Dedifferentiated amniotic fluid mesenchymal stem cell (primary cell): ENCODE measurements around the gene PEX11B.
"Not testable (repeated sequence)": the region's sequence is repeated elsewhere in the genome, so short reads cannot be mapped to it uniquely, and the experiment has no call there.

Experiments used
- DNase-seq: peaks from one replicate; pipeline ENCODE4 v3.0.0-alpha.2; 2016; ENCODE audit errors: extremely low spot score

The PEX11B gene

GRCh38 chr1:145952903-145953302 is 34.4 kb upstream of the PEX11B start:
- DNase-seq, result no peak

- no peak for DNase-seq
Measured at GRCh38 chr1:145951526-145951925, 33.0 kb upstream of the PEX11B start.

DNA sequence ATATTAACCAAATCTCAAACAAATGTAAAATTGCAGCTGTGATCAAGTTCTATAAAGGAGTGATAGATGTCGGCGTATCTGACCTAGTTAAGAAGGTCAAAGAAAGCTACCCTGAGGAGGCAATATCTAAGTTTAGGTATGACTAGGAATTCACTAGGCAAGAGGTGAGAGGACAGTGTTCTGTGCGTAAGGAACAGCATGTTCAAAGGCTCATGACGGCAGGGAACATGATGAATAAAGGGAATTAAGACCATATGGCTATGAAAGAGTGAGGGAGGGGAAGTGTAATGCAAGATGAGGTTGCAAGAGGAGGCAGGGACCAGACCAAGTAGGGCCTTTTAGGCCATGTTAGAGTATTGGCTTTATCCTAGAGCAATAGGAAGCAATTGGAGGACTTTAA is 30.7 kb upstream of the PEX11B start:
- no peak for DNase-seq

DNA sequence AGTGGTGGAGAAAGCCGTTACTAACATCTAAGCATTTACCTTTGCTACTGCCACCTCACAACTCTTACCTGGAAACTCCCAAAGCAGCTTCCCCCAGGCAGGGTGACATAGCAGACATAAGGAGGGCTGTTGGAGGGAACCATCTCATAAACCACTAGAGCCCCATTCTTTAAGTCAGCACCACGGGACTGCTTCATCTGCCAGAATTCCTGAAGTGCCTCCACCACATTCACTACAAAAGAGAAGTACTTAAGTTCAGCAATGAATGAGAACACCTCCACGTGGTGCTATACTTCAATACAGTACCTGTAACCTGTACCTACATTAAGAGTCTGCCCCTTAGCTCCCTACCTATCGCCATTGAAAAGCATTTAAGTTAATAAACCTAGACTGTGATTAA is 29.0 kb upstream of the PEX11B start:
- no peak for DNase-seq

DNA sequence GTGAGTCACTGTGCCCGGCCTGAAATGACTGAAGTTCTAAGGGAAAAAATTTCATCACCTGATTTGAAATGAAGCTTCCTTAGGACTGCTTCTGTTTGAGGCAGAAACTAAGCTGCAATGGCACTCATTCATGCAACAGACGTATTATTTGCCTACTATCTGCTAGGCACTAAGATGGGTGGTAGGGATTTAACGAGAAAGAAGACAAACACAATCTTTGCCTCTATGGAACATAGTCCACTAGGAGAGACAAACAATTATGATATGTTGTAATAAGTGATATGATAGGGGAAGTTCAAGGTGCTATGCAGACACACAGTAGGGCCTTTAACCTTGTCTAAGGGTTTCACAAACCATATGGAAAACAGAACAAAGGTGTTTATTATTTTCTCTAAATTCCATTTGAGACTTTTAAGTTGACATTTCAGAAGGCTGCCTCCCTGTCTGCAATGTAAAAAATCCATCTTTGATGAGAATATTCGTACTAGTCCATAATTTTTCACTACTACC is 28.0 kb upstream of the PEX11B start:
- DNase-seq, result no peak

- no peak for DNase-seq
Measured at GRCh38 chr1:145944532-145944931, 26.0 kb upstream of the PEX11B start.

DNA sequence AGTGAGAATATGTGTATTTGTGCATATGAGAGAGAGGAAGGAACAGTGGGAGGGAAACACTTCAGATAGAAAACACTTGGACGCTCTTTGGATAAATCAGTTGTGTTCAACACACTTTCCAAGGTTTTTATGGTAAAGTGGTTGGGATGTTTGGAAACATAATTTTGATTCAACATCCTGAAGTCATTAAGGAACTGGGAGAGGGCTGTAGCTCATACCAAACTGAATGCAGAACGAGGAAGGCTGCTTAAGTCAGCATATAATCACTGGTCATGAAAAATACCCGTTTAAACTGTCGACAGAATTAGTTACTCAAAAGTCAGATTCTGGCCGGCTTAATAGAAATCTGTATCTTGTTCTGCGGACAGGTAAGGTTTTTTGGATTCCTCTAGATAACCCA is 24.4 kb upstream of the PEX11B start:
- DNase-seq, result no peak

DNA sequence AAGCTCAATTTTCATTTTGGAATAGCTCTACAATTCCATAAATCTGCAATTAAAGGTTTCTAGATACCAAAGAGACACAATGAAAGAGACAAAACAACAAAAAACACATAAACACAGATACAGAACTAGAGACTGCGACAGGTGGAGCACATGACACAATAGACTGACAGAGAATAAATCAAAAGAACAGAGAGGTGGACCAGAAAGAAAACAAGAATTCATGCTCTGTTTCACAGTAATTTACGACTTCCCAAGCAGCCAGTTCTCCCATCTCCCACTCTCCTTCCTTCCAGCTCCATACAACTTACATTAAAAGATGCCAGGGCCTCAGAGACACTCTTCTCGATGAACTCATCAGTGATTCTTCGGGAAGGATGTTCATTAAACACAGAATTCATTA is 23.9 kb upstream of the PEX11B start:
- DNase-seq, result no peak

- DNase-seq, result no peak
Measured at GRCh38 chr1:145937436-145937835, 18.9 kb upstream of the PEX11B start.

GRCh38 chr1:145936247-145936646 is 17.7 kb upstream of the PEX11B start:
- no peak for DNase-seq

GRCh38 chr1:145935708-145936107 is 17.2 kb upstream of the PEX11B start:
- no peak for DNase-seq

GRCh38 chr1:145932522-145933009 is 14.0 kb upstream of the PEX11B start:
- DNase-seq, result not testable (repeated sequence)

GRCh38 chr1:145927916-145928643 is 9.6 kb upstream of the PEX11B start:
- DNase-seq, result no peak

GRCh38 chr1:145927063-145927886 is 8.8 kb upstream of the PEX11B start, which contains the start of gene RBM8A:
RBM8A (minus strand) TSS chr1:145927484; CDS start chr1:145927426, 58 bp downstream.
- peak; percentile 99 for DNase-seq

- no peak for DNase-seq
Measured at GRCh38 chr1:145926686-145927062, 8.2 kb upstream of the PEX11B start.

DNA sequence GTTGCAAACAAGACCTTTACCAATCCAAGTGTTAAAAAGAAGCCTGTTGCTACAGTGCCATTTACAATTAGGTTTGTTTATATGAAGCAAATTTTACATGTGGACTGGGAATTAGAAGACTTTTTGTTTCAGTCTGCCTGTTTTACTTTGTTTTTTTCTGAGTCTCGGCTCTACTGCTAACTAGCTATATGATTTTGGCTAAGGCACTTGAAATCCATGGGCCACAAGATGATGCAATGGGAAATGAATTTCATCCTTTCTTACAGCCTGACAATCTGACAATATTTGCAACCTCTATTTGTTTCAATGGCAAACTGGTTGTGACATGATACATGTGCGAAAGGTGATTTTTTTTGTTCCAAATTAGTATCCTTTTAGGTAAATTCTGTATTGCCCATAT is 3.7 kb upstream of the PEX11B start:
- DNase-seq, result peak; percentile 46

DNA sequence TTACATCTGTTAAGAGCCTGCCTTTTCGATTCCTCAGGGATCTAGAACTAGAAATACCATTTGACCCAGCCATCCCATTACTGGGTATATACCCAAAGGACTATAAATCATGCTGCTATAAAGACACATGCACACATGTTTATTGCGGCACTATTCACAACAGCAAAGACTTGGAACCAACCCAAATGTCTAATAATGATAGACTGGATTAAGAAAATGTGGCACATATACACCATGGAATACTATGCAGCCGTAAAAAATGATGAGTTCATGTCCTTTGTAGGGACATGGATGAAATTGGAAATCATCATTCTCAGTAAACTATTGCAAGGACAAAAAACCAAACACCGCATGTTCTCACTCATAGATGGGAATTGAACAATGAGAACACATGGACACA is 1.8 kb upstream of the PEX11B start:
- not testable (repeated sequence) for DNase-seq

- no peak for DNase-seq
Measured at GRCh38 chr1:145918992-145919939, 749 bp upstream of the PEX11B start.

- no peak for DNase-seq
Measured at GRCh38 chr1:145917595-145917994, 922 bp downstream of the PEX11B start.

GRCh38 chr1:145916745-145917144 is 1.8 kb downstream of the PEX11B start:
- DNase-seq, result no peak

GRCh38 chr1:145912128-145912641 is 6.3 kb downstream of the PEX11B start:
- no peak for DNase-seq
